GM21447 (cell line): Measurements from ENCODE around the gene RAB11FIP3.
A peak's percentile ranks its signal among the peaks of the same experiment; 100 is the strongest.

Experiments
- ATAC-seq: cut with Tn5 transposase; IDR thresholded peaks from one replicate; pipeline ENCODE4 v1.9.1; 2021; ENCODE audit not compliant: unreplicated experiment

Gene RAB11FIP3

DNA sequence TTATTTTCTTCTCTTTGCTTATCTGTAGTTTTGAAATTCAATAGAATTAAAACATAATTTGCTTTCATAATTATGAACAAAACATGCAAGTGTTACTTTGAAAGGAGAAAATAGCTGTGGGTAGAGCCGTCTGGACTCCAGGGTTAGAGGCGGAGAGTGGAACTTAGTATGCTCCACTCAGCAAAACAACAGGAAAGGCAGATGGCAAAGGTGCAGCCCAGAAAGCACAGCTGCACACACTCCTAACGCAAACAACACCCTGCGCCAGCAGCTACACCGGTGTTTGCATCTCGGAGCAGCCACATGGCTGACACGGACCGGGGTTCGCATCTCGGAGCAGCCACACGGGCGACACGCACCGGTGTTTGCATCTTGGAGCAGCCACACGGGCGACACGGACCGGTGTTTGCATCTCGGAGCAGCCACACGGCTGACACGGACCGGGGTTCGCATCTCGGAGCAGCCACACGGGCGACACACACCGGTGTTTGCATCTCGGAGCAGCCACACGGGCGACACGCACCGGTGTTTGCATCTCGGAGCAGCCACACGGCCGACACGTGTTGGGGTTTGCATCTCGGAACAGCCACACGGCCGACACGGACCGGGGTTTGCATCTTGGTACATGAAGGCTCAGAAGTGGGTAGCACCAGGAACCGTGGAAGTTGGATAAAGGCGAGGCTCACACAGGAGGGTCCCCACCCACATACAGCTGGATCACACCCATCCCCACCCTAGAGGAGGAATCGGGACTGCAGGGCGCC, 89.9 kb downstream of the RAB11FIP3 start:
- no peak for ATAC-seq

GRCh38 chr16:515939-516226, 90.4 kb downstream of the RAB11FIP3 start:
- no peak for ATAC-seq

DNA sequence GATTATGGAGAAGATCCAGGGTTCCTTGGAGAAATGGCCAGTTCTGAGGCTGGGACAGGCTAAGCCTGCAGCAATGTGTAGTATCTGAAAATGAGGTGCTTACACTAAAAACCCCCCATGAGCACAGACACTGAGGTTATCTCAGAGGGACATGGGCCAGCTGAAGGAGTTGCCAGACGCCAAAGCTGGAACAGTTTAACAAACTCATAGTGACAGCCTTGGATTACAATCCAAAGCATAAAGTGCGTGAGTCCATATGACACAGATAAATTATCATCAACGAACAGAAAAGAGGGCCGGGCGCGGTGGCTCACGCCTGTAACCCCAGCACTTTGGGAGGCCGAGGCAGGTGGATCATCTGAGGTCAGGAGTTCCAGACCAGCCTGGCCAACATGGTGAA, 90.9 kb downstream of the RAB11FIP3 start:
- no peak for ATAC-seq

DNA sequence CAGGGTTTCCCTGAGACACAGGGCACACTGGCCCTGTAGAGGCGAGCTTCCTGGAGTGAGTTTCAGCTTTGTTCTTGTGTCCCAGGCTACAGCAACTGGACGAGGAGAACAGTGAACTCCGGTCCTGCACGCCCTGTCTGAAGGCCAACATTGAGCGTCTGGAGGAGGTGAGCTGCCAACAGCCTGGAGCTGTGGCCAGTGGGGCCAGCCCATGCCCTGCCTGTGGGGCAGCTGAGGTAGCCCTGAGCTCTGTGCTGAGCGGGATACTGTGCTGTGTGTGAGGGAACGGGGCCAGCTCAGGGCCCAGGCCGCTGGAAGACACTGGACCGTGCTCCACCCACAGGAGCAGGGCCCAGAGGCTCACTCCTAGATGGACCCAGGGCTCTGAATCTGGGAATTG, 93.4 kb downstream of the RAB11FIP3 start:
- ATAC-seq: no peak

DNA sequence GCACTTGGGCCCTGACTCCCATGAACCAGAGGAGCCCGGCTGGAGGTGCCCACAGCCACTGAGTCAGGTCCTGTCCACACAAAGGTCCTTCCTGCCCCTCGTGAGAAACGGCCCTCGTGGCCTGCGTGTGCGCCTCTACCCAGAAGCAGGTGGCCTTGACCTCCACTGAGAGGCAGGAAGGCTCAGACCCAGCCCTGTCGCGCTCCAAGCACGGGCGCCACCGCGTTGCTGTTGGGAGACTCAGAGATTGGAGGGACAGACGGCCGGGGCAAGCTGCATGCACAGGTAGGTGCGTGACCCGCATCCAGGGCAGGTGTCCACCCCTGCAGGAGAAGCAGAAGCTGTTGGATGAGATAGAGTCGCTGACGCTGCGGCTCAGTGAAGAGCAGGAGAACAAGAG, 94.0 kb downstream of the RAB11FIP3 start:
- ATAC-seq: no peak

DNA sequence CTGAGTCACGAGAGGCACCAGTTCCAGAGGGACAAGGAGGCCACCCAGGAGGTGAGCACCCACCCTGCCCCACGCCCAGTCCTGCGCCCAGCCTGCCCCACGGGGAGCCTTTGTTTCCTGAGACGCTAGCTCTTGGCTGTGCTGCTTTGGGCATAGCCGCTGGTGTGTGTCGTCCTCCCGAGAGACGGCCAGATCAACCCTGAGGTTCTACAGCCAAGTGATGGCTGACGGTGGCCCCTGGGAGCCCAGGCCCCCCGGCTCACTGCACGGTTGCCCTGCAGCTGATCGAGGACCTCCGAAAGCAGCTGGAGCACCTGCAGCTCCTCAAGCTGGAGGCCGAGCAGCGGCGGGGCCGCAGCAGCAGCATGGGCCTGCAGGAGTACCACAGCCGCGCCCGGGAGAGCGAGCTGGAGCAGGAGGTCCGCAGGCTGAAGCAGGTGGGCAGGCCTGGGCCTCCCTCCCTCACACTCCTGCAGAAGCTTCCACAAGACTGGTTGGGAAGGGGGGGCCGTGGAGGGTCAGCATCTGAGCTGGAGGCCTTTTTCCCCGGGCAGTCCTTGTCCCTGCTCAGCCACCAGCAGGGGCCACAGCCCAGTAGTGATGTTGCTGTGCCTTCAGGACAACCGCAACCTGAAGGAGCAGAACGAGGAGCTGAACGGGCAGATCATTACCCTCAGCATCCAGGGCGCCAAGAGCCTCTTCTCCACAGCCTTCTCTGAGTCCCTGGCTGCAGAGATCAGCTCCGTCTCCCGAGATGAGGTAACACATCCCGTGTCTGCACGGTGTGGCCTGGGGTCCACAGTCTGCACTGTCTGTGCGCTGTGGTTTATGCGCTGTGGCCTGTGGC, 94.6 kb downstream of the RAB11FIP3 start:
- ATAC-seq: no peak

GRCh38 chr16:520847-521246, 95.4 kb downstream of the RAB11FIP3 start:
- ATAC-seq: no peak

DNA sequence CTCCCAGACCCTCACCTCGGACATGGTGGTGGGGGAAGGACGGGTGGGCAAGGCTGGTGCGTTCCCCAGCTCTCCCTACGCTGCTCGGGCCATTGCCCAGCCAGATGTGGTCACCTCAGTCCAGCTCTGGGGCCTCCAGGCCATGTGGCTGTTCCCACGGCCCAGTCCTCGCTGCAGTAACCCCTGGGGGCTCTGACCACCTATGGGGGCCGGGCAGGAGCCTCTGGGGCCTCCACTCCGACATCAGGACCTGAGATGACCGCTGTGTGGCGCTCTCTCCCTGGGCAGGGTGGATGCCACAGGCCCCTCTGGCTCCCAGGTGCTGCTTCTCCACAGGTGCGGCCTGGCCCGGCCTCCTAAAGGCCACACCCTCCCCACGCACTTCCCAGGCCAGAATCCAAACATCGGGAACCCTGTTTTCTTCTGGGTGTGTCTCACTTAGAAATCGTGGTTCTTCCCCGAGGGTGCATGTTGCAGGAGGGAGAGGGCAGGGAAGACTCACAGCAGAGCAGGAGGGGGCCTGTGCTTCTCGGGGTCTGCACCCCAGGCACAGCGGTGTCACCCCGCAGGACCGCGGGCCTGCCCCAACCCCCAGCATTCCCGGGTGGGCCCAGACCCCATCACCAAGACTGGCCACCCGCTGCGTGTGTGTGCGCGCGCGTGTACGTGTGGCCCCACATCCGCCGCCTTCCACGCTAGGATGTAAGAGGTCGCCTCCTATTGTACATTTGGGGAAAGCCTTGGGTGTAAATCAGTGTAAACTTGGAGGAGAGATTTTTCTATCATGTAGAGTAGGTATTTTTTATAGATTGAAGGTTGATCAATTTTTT, 96.1 kb downstream of the RAB11FIP3 start:
- ATAC-seq: no peak

- ATAC-seq: no peak
Measured at GRCh38 chr16:522320-523096, 97.1 kb downstream of the RAB11FIP3 start.

- no peak for ATAC-seq
Measured at GRCh38 chr16:523097-523741, 97.8 kb downstream of the RAB11FIP3 start.

GRCh38 chr16:524274-525040, 99.0 kb downstream of the RAB11FIP3 start:
- no peak for ATAC-seq

GRCh38 chr16:525123-525519, 99.7 kb downstream of the RAB11FIP3 start:
- ATAC-seq: no peak

GRCh38 chr16:525520-526180, 100.2 kb downstream of the RAB11FIP3 start:
- no peak for ATAC-seq

- ATAC-seq: no peak
Measured at GRCh38 chr16:526181-527014, 100.9 kb downstream of the RAB11FIP3 start.

DNA sequence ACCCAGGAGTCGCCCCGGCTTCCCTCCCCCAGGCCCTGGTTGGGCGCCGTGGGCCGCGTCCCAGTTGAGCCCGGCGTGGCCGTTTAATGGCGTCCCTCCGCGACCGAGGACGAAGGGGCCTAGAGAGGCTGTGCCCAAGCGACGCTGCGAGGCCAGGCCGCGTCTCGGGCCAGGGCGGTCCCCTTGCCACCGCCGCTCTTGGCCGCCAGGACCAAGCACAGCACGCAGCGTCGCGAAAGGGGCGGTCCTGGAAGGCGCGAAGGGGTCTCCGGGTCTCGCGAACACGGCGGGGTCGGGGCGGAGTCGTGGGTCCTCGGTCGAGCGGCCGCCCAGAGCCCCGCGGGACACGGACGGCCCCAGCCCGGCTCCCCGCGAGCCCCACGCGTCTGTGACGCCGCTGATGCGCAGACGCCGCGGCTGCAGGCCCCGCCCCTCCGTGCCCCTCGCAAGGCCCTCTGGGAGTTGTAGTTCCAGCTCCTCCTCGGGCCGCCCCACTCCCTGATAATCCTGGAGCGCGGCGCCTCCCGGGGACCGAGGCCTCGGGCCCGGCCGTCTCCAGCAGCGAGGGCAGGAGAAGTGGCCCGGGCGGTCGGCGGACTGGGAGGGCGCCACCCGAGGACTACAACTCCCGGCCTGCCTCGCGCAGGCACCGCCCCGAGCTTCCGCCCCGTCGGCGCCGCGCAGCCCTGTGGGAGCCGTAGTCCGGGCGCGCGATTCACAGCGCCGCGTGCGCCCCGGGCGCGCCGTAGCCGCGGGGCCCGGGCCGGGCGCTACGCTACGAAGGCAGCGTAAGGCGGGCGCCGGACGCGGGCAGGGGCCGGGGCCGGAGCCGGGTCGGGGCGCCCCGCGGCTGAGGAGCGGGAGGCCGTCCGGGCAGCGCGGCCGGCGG, 101.8 kb downstream of the RAB11FIP3 start, which contains the start of gene CAPN15:
Gene CAPN15 (plus strand): TSS at position 698 of the 889 bp plus-strand sequence. CDS start 19,127 bp downstream, outside the sequence.
- peak; percentile 53 for ATAC-seq

- ATAC-seq: no peak
Measured at GRCh38 chr16:528111-529011, 102.9 kb downstream of the RAB11FIP3 start.
